OCI-LY1 (cell line): ENCODE data around the gene OR5AU1.

Source experiments
- EZH2 ChIP-seq: fragments of 200-600 bp; sonication (generic), shearing (Covaris generic); IDR thresholded peaks from 2 replicates; pipeline ENCODE4 v1.8.0; 2017; ENCODE audit warnings: borderline replicate concordance, mixed run types, mild to moderate bottlenecking, antibody characterized with exemption, low read length, moderate library complexity, mixed read lengths
- TF ChIP-seq, protein P1 (sequence below): fragments of 200-600 bp; sonication (generic), shearing (Covaris generic); IDR thresholded peaks from 2 replicates; pipeline ENCODE4 v1.5.1; 2017; ENCODE audit warnings: mild to moderate bottlenecking, antibody characterized with exemption, low read length, moderate library complexity, mixed read lengths

DNA sequence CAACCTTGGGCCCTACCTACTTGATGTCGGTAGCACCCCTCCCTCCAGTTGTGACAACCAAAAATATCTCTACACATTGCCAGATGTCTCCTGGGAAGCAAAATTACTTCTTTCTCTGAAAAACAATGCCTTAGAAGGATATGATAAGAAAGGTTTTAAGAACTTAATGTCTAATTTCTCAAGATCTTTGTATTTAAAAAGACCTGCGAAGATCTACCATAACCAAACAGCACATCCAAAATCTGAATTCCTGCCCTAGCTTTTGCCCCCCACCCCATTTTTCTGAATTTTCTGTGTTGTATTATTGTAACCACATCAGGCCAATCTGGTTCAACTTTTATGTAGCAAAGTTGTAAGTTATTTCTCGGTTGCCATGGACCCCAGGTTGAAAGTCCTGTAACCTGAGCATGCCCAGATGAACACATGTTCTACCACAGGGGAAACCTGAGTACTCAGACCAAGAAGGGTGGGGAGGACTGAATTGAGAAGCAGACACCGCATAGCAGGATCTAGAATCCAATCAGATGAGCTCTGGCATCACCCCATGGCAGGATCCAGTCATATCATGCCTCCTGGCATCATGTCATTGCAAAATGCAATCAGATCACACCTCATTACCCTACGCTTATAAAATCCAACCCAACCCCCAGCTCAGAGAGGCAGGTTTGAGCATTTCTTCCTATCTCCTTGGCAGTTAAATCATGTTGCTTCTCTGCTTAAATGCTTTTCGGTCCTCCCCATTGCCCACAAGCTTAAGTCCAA, 46.3 kb downstream of the OR5AU1 start:
- TF ChIP-seq, protein P1, sequence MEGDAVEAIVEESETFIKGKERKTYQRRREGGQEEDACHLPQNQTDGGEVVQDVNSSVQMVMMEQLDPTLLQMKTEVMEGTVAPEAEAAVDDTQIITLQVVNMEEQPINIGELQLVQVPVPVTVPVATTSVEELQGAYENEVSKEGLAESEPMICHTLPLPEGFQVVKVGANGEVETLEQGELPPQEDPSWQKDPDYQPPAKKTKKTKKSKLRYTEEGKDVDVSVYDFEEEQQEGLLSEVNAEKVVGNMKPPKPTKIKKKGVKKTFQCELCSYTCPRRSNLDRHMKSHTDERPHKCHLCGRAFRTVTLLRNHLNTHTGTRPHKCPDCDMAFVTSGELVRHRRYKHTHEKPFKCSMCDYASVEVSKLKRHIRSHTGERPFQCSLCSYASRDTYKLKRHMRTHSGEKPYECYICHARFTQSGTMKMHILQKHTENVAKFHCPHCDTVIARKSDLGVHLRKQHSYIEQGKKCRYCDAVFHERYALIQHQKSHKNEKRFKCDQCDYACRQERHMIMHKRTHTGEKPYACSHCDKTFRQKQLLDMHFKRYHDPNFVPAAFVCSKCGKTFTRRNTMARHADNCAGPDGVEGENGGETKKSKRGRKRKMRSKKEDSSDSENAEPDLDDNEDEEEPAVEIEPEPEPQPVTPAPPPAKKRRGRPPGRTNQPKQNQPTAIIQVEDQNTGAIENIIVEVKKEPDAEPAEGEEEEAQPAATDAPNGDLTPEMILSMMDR = no peak
- TF ChIP-seq EZH2 = no peak
